HepG2 (cell line): ENCODE data around the gene RUFY2. TPM values are rescaled to one million over a fixed set of nuclear protein-coding genes. Genes with fewer than 3 reads are reported as not detected.

Source experiments
- CBX2 ChIP-seq, 2 experiments: fragments of 200-600 bp in 1 of 2; sonication (generic); formaldehyde crosslinking in 1 of 2; IDR thresholded peaks; 2 replicates each; pipeline versions ENCODE4 v1.7.0 to v1.8.1; 2018 to 2022; ENCODE audit warnings: low read depth in 2 of 2, low read length in 1 of 2, mild to moderate bottlenecking in 1 of 2, missing genetic modification reagents in 1 of 2
- CEBPZ ChIP-seq: IDR thresholded peaks from 2 replicates; pipeline ENCODE4 v1.6.1; 2012; ENCODE audit warnings: low read length, improper control_type of control experiment
- ERF ChIP-seq: IDR thresholded peaks from 2 replicates; pipeline ENCODE4 v1.6.1; 2018; ENCODE audit warnings: missing biosample characterization, missing genetic modification reagents
- FUBP1 ChIP-seq: sonication (generic); formaldehyde crosslinking; IDR thresholded peaks from 2 replicates; pipeline ENCODE4 v1.5.1; 2020; ENCODE audit warnings: missing genetic modification reagents, mild to moderate bottlenecking, borderline replicate concordance
- NFKB2 ChIP-seq: sonication (generic); formaldehyde crosslinking; IDR thresholded peaks from 2 replicates; pipeline ENCODE4 v1.4.0; 2020; ENCODE audit warnings: missing genetic modification reagents, borderline replicate concordance
- RAD21 ChIP-seq: fragments of 450-650 bp; formaldehyde crosslinking; IDR thresholded peaks from 2 replicates; pipeline ENCODE4 v1.5.0; 2020; ENCODE audit warnings: mild to moderate bottlenecking
- REL ChIP-seq: sonication (generic); formaldehyde crosslinking; conservative IDR thresholded peaks from 2 replicates; pipeline ENCODE4 v1.8.0; 2022; ENCODE audit warnings: mild to moderate bottlenecking, missing genetic modification reagents, moderate library complexity
- SMC3 ChIP-seq: IDR thresholded peaks from 2 replicates; pipeline ENCODE4 v1.6.1; 2011; ENCODE audit warnings: low read length, improper control_type of control experiment
- SSRP1 ChIP-seq: IDR thresholded peaks from 2 replicates; pipeline ENCODE4 v1.6.1; 2016; ENCODE audit warnings: control low read depth
- ZBTB8A ChIP-seq: sonication (generic); formaldehyde crosslinking; IDR thresholded peaks from 2 replicates; pipeline ENCODE4 v1.4.0; 2020; ENCODE audit warnings: mild to moderate bottlenecking, low read depth, missing genetic modification reagents, borderline replicate concordance
- ZNF230 ChIP-seq: sonication (generic); formaldehyde crosslinking; IDR thresholded peaks from 2 replicates; pipeline ENCODE4 v1.4.0; 2020; ENCODE audit warnings: mild to moderate bottlenecking, missing genetic modification reagents
- ZNF280D ChIP-seq: sonication (generic); formaldehyde crosslinking; IDR thresholded peaks from 2 replicates; pipeline ENCODE4 v1.5.1; 2020; ENCODE audit warnings: mild to moderate bottlenecking, missing genetic modification reagents
- ZNF33B ChIP-seq: sonication (generic); formaldehyde crosslinking; IDR thresholded peaks from 2 replicates; pipeline ENCODE4 v1.5.1; 2020; ENCODE audit warnings: mild to moderate bottlenecking, missing genetic modification reagents
- ZNF460 ChIP-seq: sonication (generic); formaldehyde crosslinking; IDR thresholded peaks from 2 replicates; pipeline ENCODE4 v1.5.1; 2020; ENCODE audit warnings: missing genetic modification reagents, mild to moderate bottlenecking, borderline replicate concordance
- ZNF598 ChIP-seq: sonication (generic); formaldehyde crosslinking; IDR thresholded peaks from 2 replicates; pipeline ENCODE4 v1.5.1; 2020; ENCODE audit warnings: mild to moderate bottlenecking, missing genetic modification reagents, borderline replicate concordance
- ZNF687 ChIP-seq: sonication (generic); formaldehyde crosslinking; IDR thresholded peaks from 2 replicates; pipeline ENCODE4 v1.5.1; 2020; ENCODE audit warnings: mild to moderate bottlenecking, missing genetic modification reagents, moderate library complexity
- polyA plus RNA-seq, 8 experiments: library from polyadenylated mRNA; depleted of rRNA in 3 of 8; stranded (reverse) in 7 of 8; unstranded in 1 of 8; fragments of >200 nt; fragmentation: Illumina TruSeq in 4 of 8; extraction: Trizol in 4 of 8; gene quantifications; 2 replicates each; pipeline versions ENCODE4 v1.2.1 to v1.2.3, GENCODE V29; 2011 to 2016; ENCODE audit warnings: low read depth in 4 of 8, missing spikeins in 1 of 8, mixed read lengths in 1 of 8; ENCODE audit not compliant: insufficient read depth in 1 of 8
- total RNA-seq, 5 experiments: library from RNA; depleted of rRNA; stranded (reverse); fragments of >200 nt; fragmentation: Illumina TruSeq; extraction: Trizol; gene quantifications; 2 replicates each; pipeline ENCODE4 v1.2.3, GENCODE V29; 2016; ENCODE audit warnings: low read depth in 1 of 5

The RUFY2 gene
- total and polyA plus RNA-seq, 2 of the 13 experiments (the other 11 are each of a cell fraction or from before 2014, with no cell fraction given): 10.1 to 16.1 TPM

GRCh38 chr10:68348265-68348741 is 58.8 kb downstream of the RUFY2 start (continued):
- TF ChIP-seq NFKB2 (CRISPR knock-in tag) (no peak), CBX2 (IDR thresholded peaks at IDR 0.05; ENCODE audit: low read depth, low read length) (no peak), CBX2 (CRISPR knock-in tag; IDR thresholded peaks at IDR 0.05; ENCODE audit: low read depth) (no peak), ZNF33B (CRISPR knock-in tag) (no peak), ERF (CRISPR knock-in tag) (0 out of 2 replicates have a peak, but pooled peaks have one; percentile 17), ZNF687 (CRISPR knock-in tag) (no peak), SSRP1 (no peak), SMC3 (peak; percentile 46; the same call in 1 of the 2 replicates), ZNF598 (CRISPR knock-in tag) (no peak), REL (CRISPR knock-in tag) (no peak), ZNF230 (no peak), ZBTB8A (CRISPR knock-in tag) (no peak), RAD21 (CRISPR knock-in tag) (0 out of 2 replicates have a peak, but pooled peaks have one; percentile 18), FUBP1 (CRISPR knock-in tag) (no peak), ZNF280D (no peak), ZNF460 (CRISPR knock-in tag) (peak; percentile 54; the same call in 1 of the 2 replicates), CEBPZ (no peak)
